GM18511 (cell line): ENCODE data around the gene ZNF423.

ENCODE experiments used
- ATAC-seq: cut with Tn5 transposase; IDR thresholded peaks from one replicate; pipeline ENCODE4 v1.9.1; 2021; ENCODE audit warnings: mild to moderate bottlenecking, moderate library complexity; ENCODE audit not compliant: unreplicated experiment

The ZNF423 gene

DNA sequence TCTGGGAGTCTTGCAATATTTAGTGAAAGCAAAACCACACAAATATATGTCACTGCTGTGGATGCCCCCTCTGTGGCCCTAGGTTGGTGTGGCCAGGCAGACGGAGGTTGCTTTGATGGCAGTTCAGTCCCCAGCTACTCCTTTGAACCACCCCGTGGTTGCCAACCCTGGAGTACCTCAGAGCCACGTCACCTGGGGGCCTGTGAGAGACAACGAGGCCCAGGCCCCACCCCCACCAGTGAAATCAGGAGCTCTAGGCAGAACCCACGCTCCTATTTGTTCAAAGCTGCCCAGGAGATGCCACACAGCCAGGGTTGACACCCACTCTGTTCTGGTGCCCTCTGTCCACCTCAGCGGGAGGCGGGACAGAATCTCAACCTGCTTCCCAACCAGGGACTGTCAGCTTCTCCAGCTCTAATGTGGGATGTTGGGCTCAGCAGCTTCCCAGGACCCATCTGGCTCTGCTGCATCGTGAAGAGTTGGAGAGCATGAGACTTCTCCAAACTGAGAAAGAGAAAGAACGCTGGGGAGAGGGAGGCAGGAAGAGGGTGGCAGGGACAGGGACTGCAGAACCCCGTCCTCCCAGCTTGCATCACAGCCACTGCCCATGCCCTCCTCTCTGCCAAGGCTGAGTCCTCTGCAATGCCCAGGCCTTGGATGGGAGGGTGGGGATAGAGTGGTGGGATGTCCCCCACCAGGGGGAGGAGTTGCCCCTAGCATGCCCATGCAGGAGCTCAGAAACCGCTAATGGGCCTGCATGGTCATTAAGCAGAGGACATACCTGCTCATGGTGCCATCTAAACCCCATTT is 400.5 kb downstream of the ZNF423 start:
- ATAC-seq, result no peak

DNA sequence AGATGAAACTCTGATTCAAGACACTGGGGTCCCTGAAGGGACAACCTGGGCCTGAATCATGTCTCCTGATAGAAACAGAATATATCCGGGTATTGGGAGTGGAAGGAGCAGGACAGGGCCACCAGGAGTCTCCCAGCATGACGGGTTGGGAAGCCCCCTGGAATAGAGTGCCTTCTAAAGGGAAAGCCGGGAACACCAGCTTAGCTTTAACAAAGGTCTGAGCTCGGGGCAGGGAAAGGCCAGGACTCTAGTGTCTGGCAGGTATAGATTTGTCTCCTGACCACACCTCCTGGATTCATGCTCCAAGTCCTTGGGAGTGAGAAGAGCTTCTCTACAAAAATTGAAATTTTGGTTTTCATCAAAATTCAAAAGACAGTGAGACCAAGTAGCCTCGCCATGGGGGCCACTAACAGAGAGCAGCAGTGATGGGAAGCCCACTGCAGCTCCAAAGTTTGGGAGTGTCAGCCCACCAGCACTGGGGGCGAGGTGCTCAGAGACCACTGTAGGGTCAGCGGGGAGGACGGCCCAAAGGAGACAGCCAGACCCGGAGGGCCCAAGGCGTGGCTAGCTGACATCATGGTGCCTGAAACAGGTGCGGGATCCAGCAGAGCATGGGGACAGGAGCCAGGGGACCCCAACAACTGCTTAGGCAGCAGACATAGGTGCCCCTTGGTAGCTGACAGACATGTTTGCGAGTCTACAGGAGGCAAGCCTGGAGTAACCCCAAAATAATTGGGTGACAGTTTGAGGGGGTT is 401.3 kb downstream of the ZNF423 start:
- ATAC-seq, result no peak

DNA sequence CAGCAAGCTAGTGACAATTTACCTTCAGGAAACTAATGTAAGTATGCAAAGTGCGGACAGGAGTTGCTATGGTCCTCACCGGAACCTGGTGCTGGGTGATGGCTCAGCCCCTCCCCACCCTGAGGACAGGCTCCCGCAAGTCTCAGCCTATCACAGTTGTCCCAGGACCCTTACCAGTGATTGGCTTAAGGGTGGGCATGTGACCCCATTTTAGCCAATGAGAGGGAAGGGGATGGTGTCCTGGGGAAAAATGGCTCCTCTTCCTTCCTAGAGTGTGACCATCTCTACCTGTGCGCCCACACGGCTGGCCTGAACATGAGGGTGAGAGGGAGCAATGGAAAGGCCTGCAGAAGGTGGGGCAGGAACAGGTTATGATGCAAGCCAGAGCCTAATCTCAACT is 401.9 kb downstream of the ZNF423 start:
- no peak for ATAC-seq

DNA sequence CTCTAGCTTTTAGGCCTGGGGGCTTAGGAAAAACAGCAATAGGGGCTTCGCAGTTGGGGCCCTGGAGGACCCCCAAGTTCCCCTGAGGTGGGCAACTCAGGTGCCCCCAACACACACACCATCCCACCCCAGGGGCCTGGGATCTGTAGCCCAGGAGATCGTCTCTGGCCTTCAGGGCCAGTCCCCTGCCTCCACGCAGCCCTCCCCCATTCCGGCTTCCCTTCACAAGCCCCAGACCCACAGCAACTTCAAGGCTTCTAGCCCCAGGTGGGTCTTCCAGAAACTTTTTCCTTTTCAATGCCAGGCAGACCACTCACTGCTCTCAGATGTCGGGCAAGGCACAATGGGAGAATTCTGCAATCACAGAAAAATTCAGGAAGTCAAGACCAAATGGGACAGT is 402.9 kb downstream of the ZNF423 start:
- no peak for ATAC-seq

DNA sequence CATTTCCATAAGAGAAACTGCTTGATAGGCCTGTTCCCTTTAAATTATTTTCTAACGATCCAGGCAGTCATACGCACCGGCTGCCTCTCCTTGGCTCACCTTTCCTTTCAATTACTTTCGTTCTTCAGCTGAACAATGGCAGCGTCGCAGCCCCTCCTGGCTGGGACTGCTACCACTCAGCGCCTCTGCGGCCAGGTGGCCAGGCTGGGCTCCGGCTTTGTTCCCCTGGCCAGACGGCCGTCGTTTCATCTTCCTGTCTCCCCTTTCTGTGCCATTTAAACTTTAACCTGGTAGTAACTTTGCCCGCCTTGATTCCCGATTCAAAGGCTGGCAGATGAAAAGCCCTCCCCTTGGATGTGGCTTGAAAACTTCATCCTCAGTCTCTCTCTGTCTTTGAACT is 403.3 kb downstream of the ZNF423 start:
- no peak for ATAC-seq

DNA sequence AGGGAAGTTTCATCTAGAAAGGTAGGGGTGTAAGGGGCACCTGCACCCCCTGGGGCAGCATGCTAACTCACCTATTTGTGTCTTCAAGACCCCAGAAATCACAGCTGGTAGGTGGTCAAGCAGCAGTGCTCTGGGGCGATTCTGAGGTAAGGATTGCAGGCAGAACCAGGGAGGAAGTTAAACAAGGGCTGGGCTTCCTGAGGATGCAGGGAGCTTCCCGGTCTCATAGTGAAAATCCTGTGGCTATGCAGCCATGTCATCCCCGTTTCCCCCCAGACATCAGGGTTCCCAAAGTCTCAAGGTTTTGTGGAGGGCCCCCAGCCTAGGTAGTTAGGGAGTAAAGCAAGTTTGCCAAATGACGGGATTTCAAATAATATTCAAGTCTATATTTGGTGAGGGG is 403.8 kb downstream of the ZNF423 start:
- no peak for ATAC-seq

DNA sequence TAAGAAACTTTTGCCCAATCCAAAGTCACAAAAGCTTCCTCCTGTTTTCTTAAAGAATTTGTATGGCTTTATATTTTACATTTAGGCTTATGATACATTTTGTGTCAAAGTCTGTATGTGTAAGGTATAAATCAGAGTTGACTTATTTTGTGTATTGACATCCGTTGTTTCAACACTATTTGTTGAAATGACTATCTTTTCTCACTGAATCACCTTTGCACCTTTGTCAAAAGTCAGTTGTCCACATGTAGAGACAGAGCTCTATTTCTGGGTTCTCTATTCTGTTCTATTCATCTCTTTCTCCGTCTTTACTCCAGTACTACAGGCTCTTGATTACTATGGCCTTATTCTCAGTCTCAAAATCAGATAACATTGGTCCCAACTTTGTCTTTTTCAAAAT is 409.1 kb downstream of the ZNF423 start:
- ATAC-seq, result no peak

DNA sequence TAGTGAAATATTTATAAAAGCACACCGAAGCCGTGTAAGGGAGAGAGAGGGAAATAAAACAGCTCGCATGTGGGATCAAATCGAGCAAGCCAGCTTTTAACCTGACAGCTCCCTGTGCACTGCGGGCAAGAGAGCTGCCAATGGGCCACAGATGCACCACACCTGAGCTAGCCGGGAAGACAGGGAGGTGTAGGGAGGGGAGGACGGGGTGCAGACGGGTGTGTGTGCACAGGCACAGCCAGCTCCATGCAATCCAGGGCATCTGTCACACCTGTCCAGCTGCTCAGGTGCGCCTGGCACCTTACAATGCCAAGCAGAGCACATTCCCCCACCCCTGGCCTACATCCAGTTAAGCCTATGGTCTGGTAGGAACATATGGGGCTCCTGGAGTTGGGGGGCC is 412.3 kb downstream of the ZNF423 start:
- no peak for ATAC-seq

DNA sequence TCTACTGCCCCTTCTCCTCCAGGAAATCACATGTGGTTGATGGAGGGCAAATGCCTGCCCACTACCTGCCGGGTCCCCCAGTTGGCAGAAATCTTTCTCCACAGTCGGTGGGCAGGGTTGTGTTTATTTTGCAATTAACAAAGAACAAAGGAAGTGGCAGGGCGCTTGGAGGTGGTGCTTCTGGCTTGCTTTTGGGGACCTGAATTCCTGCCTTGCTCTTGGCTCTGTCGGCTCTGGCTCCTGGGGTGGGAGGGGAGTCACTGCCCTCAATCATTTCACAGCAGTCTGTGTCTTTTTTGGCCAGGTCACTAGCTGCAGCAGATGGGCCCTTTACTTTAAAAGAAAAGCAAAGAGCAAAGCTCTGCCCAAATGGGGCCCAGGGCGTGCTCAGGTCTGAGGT is 413.1 kb downstream of the ZNF423 start:
- ATAC-seq, result no peak

DNA sequence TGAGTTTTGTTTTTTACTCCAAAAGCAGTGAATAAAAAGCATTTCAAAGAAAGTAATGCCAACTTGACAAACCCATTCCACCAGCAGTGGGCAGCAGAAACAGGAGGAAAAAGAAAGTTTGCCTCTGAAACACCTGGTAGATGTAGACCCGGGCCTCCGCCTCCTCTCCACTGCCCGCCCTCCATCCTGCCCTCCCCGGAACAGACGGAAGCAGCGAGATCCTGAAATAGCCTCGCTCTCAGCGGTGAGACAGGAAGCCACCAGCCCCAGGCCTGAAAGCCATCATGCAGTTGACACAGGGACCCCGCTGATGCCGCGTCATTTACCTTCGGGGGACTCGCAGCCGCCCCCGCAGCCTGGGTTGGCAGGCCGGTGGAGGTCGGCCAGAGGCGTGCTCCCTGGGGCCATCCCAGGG is 414.5 kb downstream of the ZNF423 start:
- ATAC-seq, result peak; percentile 98

DNA sequence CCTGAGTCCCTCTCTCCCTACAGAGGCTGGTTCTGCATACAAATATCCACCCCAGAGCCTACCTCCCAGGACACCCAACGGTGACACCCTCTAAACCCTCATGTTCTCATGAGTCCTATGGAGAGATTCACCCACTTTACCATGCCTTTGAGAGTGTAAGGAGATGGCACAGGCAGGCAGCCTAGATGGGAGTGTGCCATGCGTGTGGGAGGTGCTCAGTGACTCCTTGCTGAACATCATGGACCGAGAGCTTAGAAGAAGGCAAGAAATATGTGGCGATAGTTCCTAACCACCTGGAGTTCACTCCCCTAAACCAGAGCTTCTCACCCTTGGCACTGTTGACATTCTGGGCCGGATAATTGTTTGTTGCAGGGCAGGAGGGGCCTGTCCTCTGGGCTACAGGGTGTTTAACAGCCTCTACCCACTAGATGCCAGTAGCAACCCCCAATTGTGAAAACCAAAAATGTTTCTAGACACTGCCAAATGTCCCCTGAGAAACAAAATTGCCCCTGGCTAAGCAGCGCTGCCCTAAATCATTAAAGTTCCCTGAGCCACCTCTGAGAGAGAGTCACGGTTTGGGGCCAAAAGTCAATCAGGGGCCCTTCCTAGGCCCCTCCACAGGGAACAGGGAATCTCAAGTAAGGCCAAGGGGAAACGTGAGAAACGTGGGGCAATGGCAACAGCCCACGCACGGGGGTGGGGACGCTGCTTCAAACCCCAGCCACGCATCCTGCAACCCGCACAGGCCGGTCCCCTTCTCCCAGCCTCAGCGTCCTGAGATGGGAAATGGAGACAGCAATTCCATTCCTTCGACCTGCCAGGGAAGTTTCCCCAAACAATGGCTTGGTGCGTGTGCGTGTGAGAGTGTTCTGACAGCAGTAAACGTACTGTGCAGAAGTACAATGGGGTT is 415.5 kb downstream of the ZNF423 start:
- ATAC-seq, result no peak

DNA sequence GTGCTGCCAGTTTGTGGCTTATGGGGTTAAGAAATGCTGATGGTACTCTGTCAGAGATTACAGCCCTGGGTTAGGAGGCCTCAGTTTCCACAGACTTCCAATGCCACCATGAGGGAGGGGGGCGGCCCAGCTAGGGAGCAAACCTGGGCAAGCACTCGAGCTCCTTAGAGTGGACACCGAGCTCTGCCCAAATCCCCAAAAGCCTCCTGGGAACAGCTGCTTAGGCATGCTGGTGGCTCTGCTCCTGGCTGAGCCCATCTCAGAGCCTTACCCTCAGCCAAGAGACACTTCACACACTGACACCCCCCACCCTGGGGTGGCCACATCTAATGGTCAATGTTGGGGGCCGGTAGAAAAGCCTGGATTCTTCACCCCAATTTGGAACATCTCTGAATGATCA is 416.2 kb downstream of the ZNF423 start:
- no peak for ATAC-seq

DNA sequence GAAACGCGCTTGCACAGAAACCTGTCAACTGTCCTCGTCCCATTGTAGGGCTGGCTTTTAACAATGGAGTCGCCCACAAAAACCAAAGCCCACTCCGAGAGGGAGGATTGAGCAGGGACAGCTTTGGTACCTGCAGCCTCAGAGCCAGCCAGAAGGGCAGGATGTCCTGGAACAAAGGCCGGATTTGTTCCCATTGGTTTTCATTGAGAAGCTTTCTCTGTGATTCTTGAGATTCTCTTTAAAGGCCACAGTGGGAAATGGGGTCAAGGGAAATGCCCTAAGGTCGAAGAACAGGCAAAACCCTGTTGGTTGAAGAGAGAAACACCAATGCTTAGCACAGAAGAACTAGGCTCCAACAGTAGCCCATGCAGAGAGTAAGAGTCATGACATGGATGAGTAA is 416.9 kb downstream of the ZNF423 start:
- ATAC-seq, result no peak
